Common myeloid progenitor, CD34-positive (primary cell): ENCODE data around the gene PROCA1.
"Not testable (repeated sequence)": the region's sequence is repeated elsewhere in the genome, so short reads cannot be mapped to it uniquely, and the experiment has no call there.

Source experiments
- CTCF ChIA-PET: fragments of 350-600 bp; sonication (Branson Sonifier 250); formaldehyde crosslinking; loops from one replicate; lab custom pipeline; 2021; ENCODE audit warnings: antibody characterized with exemption; lab: Charles Lee
- POLR2A ChIA-PET: fragments of 350-600 bp; sonication (Branson Sonifier 250); formaldehyde crosslinking; loops from one replicate; lab custom pipeline; 2021; ENCODE audit warnings: antibody characterized with exemption; lab: Charles Lee
- DNase-seq, 3 donors: peaks; one replicate each; pipeline versions ENCODE4 v3.0.0 to v3.0.0-alpha.2; 2013
- H3K27ac ChIP-seq, 2 experiments: 1 replicate in 1 of 2; 2 replicates in 1 of 2; pipeline ENCODE4 v1.7.0; 2013; ENCODE audit warnings: inconsistent platforms in 2 of 2, low read length in 2 of 2, mild to moderate bottlenecking in 2 of 2, low read depth in 1 of 2, moderate library complexity in 1 of 2; ENCODE audit not compliant: severe bottlenecking in 2 of 2, insufficient read depth in 1 of 2, poor library complexity in 1 of 2
- H3K27me3 ChIP-seq, 5 experiments: replicated peaks in 2 of 5; 1 replicate in 3 of 5; 2 replicates in 2 of 5; pipeline versions ENCODE4 v1.6.1 to v1.7.0; 2013; ENCODE audit warnings: low read length in 4 of 5, mild to moderate bottlenecking in 2 of 5, moderate library complexity in 2 of 5, inconsistent platforms in 1 of 5; ENCODE audit not compliant: insufficient read depth in 5 of 5, control insufficient read depth in 4 of 5
- H3K36me3 ChIP-seq, 4 experiments: 1 replicate in 2 of 4; 2 replicates in 2 of 4; pipeline versions ENCODE4 v1.6.1 to v1.7.0; 2013; ENCODE audit warnings: low read length in 3 of 4, control low read depth in 1 of 4, mild to moderate bottlenecking in 1 of 4; ENCODE audit not compliant: control insufficient read depth in 4 of 4, insufficient read depth in 4 of 4
- H3K4me1 ChIP-seq, 4 experiments: 1 replicate in 3 of 4; 2 replicates in 1 of 4; pipeline versions ENCODE4 v1.6.1 to v1.7.1; 2013; ENCODE audit warnings: low read length in 3 of 4, mild to moderate bottlenecking in 3 of 4, control low read depth in 1 of 4, inconsistent platforms in 1 of 4, moderate library complexity in 1 of 4; ENCODE audit not compliant: control insufficient read depth in 4 of 4, insufficient read depth in 4 of 4; ENCODE audit errors: control extremely low read depth in 1 of 4
- H3K4me3 ChIP-seq, 7 experiments: 1 replicate in 4 of 7; 2 replicates in 3 of 7; pipeline versions ENCODE4 v1.5.1 to v1.7.0; 2013; ENCODE audit warnings: mild to moderate bottlenecking in 7 of 7, low read length in 6 of 7, moderate library complexity in 6 of 7, inconsistent platforms in 2 of 7, low read depth in 2 of 7, control low read depth in 1 of 7; ENCODE audit not compliant: insufficient read depth in 4 of 7, control insufficient read depth in 1 of 7; ENCODE audit errors: extremely low read depth in 1 of 7
- H3K9me3 ChIP-seq, 5 experiments: 1 replicate in 4 of 5; 2 replicates in 1 of 5; pipeline versions ENCODE4 v1.6.1 to v1.7.1; 2013; ENCODE audit warnings: low read length in 4 of 5, mild to moderate bottlenecking in 2 of 5, inconsistent platforms in 1 of 5, low read depth in 1 of 5, moderate library complexity in 1 of 5; ENCODE audit not compliant: control insufficient read depth in 4 of 5, insufficient read depth in 2 of 5; ENCODE audit errors: control extremely low read depth in 1 of 5
- WGBS: methylation state at CpG from one replicate; pipeline ENCODE4 v1.1.5; 2013; ENCODE audit not compliant: insufficient coverage; 5-methylcytosine and 5-hydroxymethylcytosine counted together

The PROCA1 gene

DNA sequence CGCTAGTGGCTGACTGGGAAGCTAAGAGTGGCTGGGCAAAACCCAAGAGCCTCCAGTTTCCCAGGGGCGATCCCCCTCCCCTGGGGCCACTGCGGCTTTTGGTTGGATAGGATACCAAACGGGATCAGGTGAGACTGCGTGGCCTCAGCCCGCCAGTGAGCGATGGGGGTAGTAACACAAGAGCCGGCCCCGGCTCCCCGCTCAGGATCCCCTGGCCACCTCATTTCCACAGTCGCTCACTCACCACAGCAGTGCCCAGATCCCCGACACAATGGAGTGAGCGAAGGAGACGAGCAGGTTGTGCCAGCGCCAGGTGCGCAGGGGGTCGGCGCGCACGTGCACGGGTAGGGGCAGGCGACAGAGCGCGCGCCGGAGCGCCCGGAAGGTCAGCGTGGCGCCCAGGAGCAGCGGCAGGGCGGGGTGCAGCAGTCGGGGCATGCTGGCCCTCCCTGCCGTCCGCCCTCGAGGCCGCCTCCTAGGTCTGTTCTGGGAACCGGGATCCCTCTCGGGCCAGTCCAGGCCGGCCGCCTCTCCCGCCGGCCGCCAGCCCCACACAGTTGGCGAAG, 14.1 kb upstream of the PROCA1 start:
- Histone ChIP-seq H3K27me3 (no peaks in the 10 kb centered on the region), H3K27ac (peak overlapping the region in 1 of 2 experiments; percentile 61), H3K36me3 (peaks cover 8 to 43% (median 34%) of the 10 kb centered on the region in 4 experiments), H3K4me1 (peaks cover 9 to 68% (median 53%) of the 10 kb centered on the region in 4 experiments), H3K4me3 (peak overlapping the region; percentile 27 to 91 (median 67)), H3K9me3 (no peaks in the 10 kb centered on the region)
- DNase-seq: no peak
- WGBS: 3% methylated on average over 25 of the region's 45 CpGs
- POLR2A ChIA-PET: interaction anchor here (1.1 to 3.6 kb wide), 3 partner anchors 16 to 30 kb away, joined by 5 to 87 read pairs (median 9); partner anchors contain the start of gene TRAF4
- CTCF ChIA-PET: interaction anchor here (1.0 to 17.9 kb wide), 17 partner anchors 9 to 1271 kb away, joined by 3 to 507 read pairs (median 6); partner anchors contain the start of genes DHRS13, PROCA1 and TRAF4

DNA sequence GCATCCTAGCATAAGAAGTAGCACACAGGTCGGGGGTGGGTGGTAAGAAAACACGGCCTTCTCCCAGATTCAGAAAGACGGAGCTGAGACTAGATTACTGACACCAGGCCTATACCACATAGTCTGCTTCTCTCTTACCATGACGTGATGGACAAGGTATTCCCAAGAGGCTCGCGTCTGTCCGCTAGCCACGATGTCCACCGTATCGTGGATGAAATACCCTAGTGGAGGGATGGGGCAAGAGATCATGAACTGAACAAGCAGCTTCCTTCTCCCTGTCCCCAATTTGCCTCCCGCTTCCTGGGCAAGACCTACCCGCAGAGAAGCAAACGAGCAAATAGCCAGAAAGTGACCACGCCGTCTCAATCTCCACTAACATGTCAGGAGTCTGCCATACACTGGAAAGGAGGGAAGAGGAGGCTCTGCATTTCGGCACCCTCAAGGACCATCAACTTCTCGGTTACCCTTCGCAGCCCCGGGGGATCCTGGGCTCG, 13.5 kb upstream of the PROCA1 start:
- Histone ChIP-seq H3K27me3 (no peaks in the 10 kb centered on the region), H3K4me3 (peak overlapping the region in 6 of 7 experiments; percentile 50 to 91 (median 67)), H3K36me3 (peaks cover 8 to 49% (median 34%) of the 10 kb centered on the region in 4 experiments), H3K9me3 (no peaks in the 10 kb centered on the region), H3K27ac (peak overlapping the region in 1 of 2 experiments; percentile 61), H3K4me1 (peaks cover 9 to 68% (median 57%) of the 10 kb centered on the region in 4 experiments)
- 63% methylated on average over 13 of the region's 20 CpGs for WGBS
- peak in 1 of 3 donors; percentile 28 for DNase-seq
- ChIA-PET POLR2A (interaction anchor here (0.5 to 0.6 kb wide), 2 partner anchors 21 to 1379 kb away, joined by 3 read pairs; no protein-coding TSS in a partner anchor), CTCF (interaction anchor here (1.1 to 17.9 kb wide), 6 partner anchors 14 to 392 kb away, joined by 3 to 507 read pairs (median 14); partner anchors contain the start of genes PROCA1 and TRAF4)

DNA sequence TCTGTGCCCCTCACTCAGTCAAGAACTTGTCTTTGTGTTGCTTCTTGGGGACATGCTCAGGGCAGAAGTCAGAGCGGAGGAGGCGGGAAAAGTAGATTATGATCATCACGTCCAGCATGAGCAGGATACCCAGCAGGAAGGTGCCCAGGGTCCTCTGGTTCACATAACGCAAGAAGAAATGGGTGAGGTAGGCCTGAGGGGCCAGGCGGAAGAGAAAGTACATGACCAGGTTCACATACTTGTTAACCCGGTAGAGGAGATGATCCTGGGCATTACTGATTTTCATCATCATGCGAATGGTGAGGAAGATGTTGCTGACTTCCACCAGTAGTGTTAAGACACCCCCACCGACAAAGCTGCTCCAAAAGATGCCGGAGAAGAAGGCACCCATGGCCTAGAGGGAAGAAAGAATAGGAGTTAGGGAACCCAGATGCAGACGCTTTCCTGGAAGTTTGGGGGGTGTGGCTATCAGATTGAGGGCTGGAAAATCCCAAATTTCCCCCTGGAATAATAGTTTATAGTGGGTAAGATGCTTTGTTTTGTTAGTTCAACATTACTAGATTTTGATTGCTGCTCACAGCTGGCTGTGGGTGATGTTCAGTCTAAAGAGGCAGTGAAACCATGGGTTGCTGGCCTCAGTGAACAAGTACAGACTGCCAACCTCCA, 12.9 kb upstream of the PROCA1 start:
- DNase-seq: no peak
- CTCF ChIA-PET: interaction anchor here (1.1 to 17.9 kb wide), 5 partner anchors 13 to 393 kb away, joined by 3 to 507 read pairs (median 7); partner anchors contain the start of genes PROCA1 and TRAF4
- POLR2A ChIA-PET: interaction anchor here (0.5 to 0.6 kb wide), 2 partner anchors 21 to 1380 kb away, joined by 3 read pairs; no protein-coding TSS in a partner anchor
- Histone ChIP-seq H3K36me3 (peaks cover 8 to 50% (median 34%) of the 10 kb centered on the region in 4 experiments), H3K4me1 (peaks cover 9 to 68% (median 58%) of the 10 kb centered on the region in 4 experiments), H3K4me3 (peak overlapping the region in 1 of 7 experiments; percentile 67), H3K27ac (no peak overlapping the region), H3K9me3 (no peaks in the 10 kb centered on the region), H3K27me3 (no peaks in the 10 kb centered on the region)
- WGBS: 96% methylated on average over 10 of the region's 10 CpGs

DNA sequence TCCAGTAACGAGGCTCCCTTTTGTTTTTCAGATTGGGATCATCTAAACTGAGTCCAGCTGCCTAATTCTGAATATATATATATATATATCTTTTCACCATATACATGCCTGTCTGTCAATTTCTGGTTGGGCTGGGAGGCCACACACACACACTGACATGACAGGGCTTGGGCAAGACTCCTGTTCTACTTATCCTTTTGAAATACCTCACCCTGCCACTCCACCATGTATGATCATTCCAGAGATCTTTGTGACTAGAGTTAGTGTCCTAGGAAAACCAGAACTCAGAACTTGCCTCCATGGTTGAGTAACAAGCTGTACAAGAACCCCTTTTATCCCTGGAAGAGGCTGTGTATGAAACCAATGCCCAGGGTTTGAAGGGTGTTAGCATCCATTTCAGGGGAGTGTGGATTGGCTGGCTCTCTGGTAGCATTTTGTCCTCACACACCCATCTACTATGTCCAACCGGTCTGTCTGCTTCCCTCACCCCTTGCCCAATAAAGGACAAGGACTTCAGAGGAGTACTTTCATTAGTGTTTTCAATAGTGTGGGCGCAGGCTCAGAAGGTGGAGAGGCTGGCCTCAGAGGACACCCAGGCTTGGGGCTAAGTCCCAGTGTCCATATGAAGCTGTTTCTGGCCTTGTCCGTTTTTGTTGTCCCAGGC, 12.3 kb upstream of the PROCA1 start:
- H3K27me3 ChIP-seq, H3K9me3 ChIP-seq, H3K4me3 ChIP-seq, H3K27ac ChIP-seq, DNase-seq, POLR2A ChIA-PET: not testable (repeated sequence)
- Histone ChIP-seq H3K4me1 (peaks cover 9 to 69% (median 58%) of the 10 kb centered on the region in 4 experiments), H3K36me3 (peaks cover 8 to 50% (median 34%) of the 10 kb centered on the region in 4 experiments)
- CTCF ChIA-PET: interaction anchor here (6.7 to 17.9 kb wide), 2 partner anchors 22 to 39 kb away, joined by 84 to 507 read pairs; partner anchors contain the start of gene TRAF4
- 100% methylated on average over 3 of the region's 4 CpGs for WGBS

DNA sequence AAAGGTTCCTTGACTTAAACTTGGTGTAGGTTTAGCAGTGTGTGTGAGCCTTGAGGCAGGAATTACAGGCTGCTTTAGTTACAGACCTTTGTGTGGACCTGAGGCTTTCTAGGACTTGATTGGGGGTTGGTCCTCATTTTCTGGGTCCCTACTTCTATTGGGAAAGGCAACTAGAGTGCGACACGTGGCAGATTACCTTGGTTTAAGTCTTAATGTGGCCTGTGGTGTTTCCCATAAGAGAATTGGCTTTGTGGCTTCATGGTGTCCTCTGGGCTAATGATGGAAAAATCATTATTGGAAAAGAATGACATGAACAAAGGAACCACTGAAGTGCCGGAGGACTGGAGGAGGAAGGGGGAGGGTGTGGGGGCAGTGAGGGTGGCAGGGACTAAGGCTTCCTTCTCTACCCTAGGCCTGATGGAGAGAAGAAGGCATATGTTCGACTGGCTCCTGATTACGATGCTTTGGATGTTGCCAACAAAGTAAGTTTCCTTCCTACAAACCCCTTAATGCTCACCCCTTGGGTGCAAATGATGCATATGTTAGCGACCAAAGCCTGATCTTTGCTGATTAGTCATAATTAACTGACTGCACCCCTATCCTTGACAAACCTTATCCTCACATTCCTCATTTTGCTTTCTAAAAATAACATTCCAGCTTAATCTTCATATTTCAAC, 11.6 kb upstream of the PROCA1 start:
- DNase-seq: no peak
- peaks cover 8 to 50% (median 34%) of the 10 kb centered on the region in 4 experiments for H3K36me3 ChIP-seq
- no peak overlapping the region for H3K4me3 ChIP-seq
- peaks cover 13 to 71% (median 63%) of the 10 kb centered on the region in 4 experiments for H3K4me1 ChIP-seq
- 92% methylated on average over 4 of the region's 6 CpGs for WGBS
- H3K27ac ChIP-seq: no peak overlapping the region
- POLR2A ChIA-PET: no interaction called here
- H3K9me3 ChIP-seq: no peaks in the 10 kb centered on the region
- CTCF ChIA-PET: interaction anchor here (6.7 to 17.9 kb wide), 2 partner anchors 23 to 40 kb away, joined by 84 to 507 read pairs; partner anchors contain the start of gene TRAF4
- no peaks in the 10 kb centered on the region for H3K27me3 ChIP-seq
